ENCODE data around the gene KCNIP4. TPM values are rescaled to one million over a fixed set of nuclear protein-coding genes. Genes with fewer than 3 reads are reported as not detected.

Gene KCNIP4
- total and polyA plus RNA-seq, 2 experiments from 2014 or later = 0.14 to 0.63 TPM

GRCh38 chr4:20680736-20681135 lies 1267.8 kb downstream of the KCNIP4 start:
- no peak overlapping the region for H3K4me2 ChIP-seq
- no peaks in the 10 kb centered on the region for H3K9me2 ChIP-seq (ENCODE audit: insufficient read depth)
- no peak overlapping the region for H2AFZ ChIP-seq
- DNase-seq (ENCODE audit: low spot score) (no peak), ATAC-seq (no peak)
- H3K36me3 Mint-ChIP-seq (ENCODE audit: low read depth) = peaks cover 6% of the 10 kb centered on the region; the same call in 1 of the 3 replicates
- H3F3A ChIP-seq (replicated peaks; ENCODE audit: low read depth) = no peaks in the 10 kb centered on the region
- no peaks in the 10 kb centered on the region for H3K36me3 ChIP-seq (ENCODE audit: insufficient read depth)
- peaks cover 12% of the 10 kb centered on the region; the same call in 1 of the 2 replicates for H3K4me1 ChIP-seq (ENCODE audit: insufficient read depth)
- no peak overlapping the region for H3K27ac Mint-ChIP-seq
- no peak overlapping the region for H3K4me3 Mint-ChIP-seq
- 0 out of 3 replicates have a peak, but pooled peaks cover 4% of the 10 kb centered on the region for H3K9me3 Mint-ChIP-seq
- peaks cover 16% of the 10 kb centered on the region for H3K4me1 Mint-ChIP-seq
- H3K27ac ChIP-seq (ENCODE audit: low read depth) = no peak overlapping the region
- no peak overlapping the region for H3K4me3 ChIP-seq
- H3K79me2 ChIP-seq (replicated peaks; ENCODE audit: insufficient read depth) = no peaks in the 10 kb centered on the region
- no peaks in the 10 kb centered on the region for H3K27me3 Mint-ChIP-seq (ENCODE audit: insufficient read depth, low read depth, poor library complexity)
- TF ChIP-seq POLR2AphosphoS5 (IDR thresholded peaks at IDR 0.05; ENCODE audit: low read depth) (no peak), ETS1 (IDR thresholded peaks at IDR 0.05) (no peak), EZH2 (IDR thresholded peaks at IDR 0.05; ENCODE audit: low read depth, unreplicated experiment) (no peak), CREB1 (CRISPR knock-in tag; IDR thresholded peaks at IDR 0.05; ENCODE audit: low read depth) (no peak), ZNF331 (CRISPR knock-in tag; IDR thresholded peaks at IDR 0.05; ENCODE audit: low read depth) (no peak), EZH2phosphoT487 (IDR thresholded peaks at IDR 0.05; ENCODE audit: unreplicated experiment) (no peak), CTCF (conservative IDR thresholded peaks at IDR 0.05; ENCODE audit: low read depth in 2 of 2) (no peak), ZNF114 (CRISPR knock-in tag; IDR thresholded peaks at IDR 0.05) (no peak), JUNB (IDR thresholded peaks at IDR 0.05; ENCODE audit: unreplicated experiment) (no peak), ZNF462 (CRISPR knock-in tag; IDR thresholded peaks at IDR 0.05) (no peak), STAT1 (IDR thresholded peaks at IDR 0.05; ENCODE audit: unreplicated experiment) (no peak), REST (IDR thresholded peaks at IDR 0.05; ENCODE audit: unreplicated experiment) (no peak), NANOG (IDR thresholded peaks at IDR 0.05; ENCODE audit: borderline replicate concordance) (no peak)
- no peaks in the 10 kb centered on the region for H3K27me3 ChIP-seq (ENCODE audit: insufficient read depth)
- H4K20me1 ChIP-seq (replicated peaks; ENCODE audit: insufficient read depth) = no peaks in the 10 kb centered on the region
